Measurements from ENCODE around the gene LRP2.

- TF ChIP-seq, protein P1, sequence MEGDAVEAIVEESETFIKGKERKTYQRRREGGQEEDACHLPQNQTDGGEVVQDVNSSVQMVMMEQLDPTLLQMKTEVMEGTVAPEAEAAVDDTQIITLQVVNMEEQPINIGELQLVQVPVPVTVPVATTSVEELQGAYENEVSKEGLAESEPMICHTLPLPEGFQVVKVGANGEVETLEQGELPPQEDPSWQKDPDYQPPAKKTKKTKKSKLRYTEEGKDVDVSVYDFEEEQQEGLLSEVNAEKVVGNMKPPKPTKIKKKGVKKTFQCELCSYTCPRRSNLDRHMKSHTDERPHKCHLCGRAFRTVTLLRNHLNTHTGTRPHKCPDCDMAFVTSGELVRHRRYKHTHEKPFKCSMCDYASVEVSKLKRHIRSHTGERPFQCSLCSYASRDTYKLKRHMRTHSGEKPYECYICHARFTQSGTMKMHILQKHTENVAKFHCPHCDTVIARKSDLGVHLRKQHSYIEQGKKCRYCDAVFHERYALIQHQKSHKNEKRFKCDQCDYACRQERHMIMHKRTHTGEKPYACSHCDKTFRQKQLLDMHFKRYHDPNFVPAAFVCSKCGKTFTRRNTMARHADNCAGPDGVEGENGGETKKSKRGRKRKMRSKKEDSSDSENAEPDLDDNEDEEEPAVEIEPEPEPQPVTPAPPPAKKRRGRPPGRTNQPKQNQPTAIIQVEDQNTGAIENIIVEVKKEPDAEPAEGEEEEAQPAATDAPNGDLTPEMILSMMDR (IDR thresholded peaks at IDR 0.05): no peak
- no peak for TF ChIP-seq POLR2A (IDR thresholded peaks at IDR 0.05)
These were observed 61.5 kb downstream of the LRP2 start for GRCh38 chr2:169300636-169301530.

All from uterus (tissue), 2 donors.